Measurements from ENCODE around the gene ZMYND10.

Gene ZMYND10

DNA sequence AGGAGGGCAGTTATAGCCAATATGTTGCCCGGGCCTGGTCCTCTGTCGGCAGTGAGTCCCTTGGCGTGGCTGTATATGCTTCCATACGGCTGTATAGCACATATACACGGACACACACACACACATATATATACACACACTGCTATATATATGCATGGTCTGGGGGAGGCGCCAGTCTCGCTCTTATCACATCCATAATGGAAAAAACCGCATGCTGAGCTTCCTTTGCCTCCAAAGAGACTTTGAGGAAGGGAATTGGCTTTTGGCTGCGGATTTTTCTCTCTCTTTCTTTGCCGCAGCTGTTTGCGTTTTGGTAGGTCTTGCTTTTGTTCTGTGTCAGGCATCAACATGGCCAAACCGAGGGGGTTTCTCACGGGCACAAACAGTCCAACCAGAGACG is 25.1 kb upstream of the ZMYND10 start:
- no peak for TF ChIP-seq CTCF (IDR thresholded peaks at IDR 0.05)
- no peak overlapping the region for H3K4me3 ChIP-seq
- DNase-seq (ENCODE audit: low spot score): no peak
- H3K27ac ChIP-seq: no peak overlapping the region

- TF ChIP-seq CTCF (IDR thresholded peaks at IDR 0.05): no peak
- no peak for DNase-seq (ENCODE audit: low spot score)
- Histone ChIP-seq H3K27ac (no peak overlapping the region), H3K4me3 (no peak overlapping the region)
These were observed 23.6 kb upstream of the ZMYND10 start for GRCh38 chr3:50369012-50369670.

DNA sequence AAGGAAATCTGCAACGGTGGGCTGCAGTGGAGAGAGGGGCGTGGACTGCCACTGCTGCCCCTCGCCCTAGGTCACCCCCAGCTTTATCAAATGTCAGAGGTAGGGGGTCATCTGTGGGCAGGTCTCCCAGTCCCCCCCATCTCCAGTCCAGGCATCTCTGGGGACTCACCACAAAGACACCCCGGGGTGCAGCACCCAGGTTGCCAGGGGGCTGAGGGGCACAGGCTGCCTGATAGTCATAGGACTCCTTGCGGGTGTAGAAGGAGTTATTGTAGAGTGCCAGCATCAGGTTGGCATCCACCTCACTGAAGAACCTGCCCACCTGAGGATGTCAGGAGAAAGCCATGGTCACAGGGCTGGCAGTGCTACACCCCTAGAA is 20.3 kb upstream of the ZMYND10 start:
- no peak for DNase-seq (ENCODE audit: low spot score)
- no peak for TF ChIP-seq CTCF (IDR thresholded peaks at IDR 0.05)
- H3K27ac ChIP-seq: no peak overlapping the region
- no peak overlapping the region for H3K4me3 ChIP-seq

GRCh38 chr3:50365080-50365841 is 19.7 kb upstream of the ZMYND10 start:
- Histone ChIP-seq H3K27ac (peak overlapping the region in 1 of 2 donors; percentile 43), H3K4me3 (peak overlapping the region; percentile 73)
- peak; percentile 85 for DNase-seq (ENCODE audit: low spot score)
- no peak for TF ChIP-seq CTCF (IDR thresholded peaks at IDR 0.05)

DNA sequence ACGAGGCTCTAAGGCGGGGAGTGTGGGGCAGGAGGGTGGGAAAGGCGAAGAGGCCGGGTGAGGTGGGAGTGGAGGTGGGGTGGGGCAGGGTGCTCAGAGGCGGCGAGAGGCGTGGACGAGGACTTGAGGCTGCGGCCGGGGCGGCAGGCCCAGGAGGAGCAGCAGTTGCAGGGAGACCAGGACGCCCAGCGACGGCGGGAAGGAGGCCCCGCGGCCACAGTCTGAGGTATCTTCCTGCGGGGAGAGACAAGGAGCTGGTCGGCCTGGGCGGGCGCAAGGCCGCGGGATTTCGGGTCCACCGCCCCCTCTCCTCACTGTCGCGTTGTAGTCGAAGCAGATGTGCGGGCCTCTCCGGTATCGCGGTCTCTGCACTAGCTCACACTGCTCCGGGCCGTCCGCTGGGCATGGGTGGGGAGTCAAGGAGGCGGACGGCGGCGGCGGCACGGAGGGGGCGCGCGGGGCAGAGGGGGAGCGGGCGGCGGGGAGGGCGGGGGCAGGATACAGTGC is 19.1 kb upstream of the ZMYND10 start:
- Histone ChIP-seq H3K4me3 (peak overlapping the region; percentile 73), H3K27ac (peak overlapping the region in 1 of 2 donors; percentile 43)
- DNase-seq (ENCODE audit: low spot score): no peak
- no peak for TF ChIP-seq CTCF (IDR thresholded peaks at IDR 0.05)

GRCh38 chr3:50359760-50360110 is 14.2 kb upstream of the ZMYND10 start:
- Histone ChIP-seq H3K4me3 (peak overlapping the region; percentile 80), H3K27ac (peak overlapping the region in 1 of 2 donors; percentile 38)
- DNase-seq (ENCODE audit: low spot score): no peak
- no peak for TF ChIP-seq CTCF (IDR thresholded peaks at IDR 0.05)

Measured in coronary artery (tissue), 2 donors.